Thyroid gland (tissue), 4 donors: Measurements from ENCODE around the gene FAHD2A.

Source experiments
- POLR2A ChIP-seq, 2 donors: fragments of 450-650 bp; IDR thresholded peaks; one replicate each; pipeline ENCODE4 v1.6.1; 2017; ENCODE audit warnings: antibody characterized with exemption in 2 of 2, mild to moderate bottlenecking in 2 of 2, moderate library complexity in 1 of 2
- TF ChIP-seq, protein P1 (sequence below), 6 experiments: fragments of 200-600 bp in 3 of 6; fragments of 450-650 bp in 3 of 6; sonication (generic) in 3 of 6; IDR thresholded peaks; one replicate each; pipeline ENCODE4 v1.5.1; 2016 to 2019; ENCODE audit warnings: antibody characterized with exemption in 6 of 6, mild to moderate bottlenecking in 2 of 6, inconsistent platforms in 1 of 6, moderate library complexity in 1 of 6

DNA sequence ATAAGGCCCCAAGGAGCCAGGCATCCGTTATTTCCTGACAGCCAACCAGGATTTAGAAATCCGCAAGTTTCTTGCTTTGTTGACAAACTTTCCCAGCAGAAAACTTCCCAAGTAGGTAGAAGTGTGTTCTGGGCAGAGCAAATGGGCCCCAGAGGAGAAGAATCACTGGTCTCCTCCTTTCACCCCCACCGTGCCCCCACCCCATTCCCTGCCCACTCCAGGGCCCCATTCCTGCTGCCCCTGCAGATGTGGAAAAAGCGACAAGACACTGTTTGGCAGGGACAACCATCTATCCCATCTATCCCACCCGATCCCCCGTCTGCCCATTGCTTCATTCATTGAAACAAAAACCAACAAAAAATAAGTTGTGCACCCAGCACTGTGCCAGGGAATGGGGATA, 10.2 kb upstream of the FAHD2A start:
- TF ChIP-seq, protein P1, sequence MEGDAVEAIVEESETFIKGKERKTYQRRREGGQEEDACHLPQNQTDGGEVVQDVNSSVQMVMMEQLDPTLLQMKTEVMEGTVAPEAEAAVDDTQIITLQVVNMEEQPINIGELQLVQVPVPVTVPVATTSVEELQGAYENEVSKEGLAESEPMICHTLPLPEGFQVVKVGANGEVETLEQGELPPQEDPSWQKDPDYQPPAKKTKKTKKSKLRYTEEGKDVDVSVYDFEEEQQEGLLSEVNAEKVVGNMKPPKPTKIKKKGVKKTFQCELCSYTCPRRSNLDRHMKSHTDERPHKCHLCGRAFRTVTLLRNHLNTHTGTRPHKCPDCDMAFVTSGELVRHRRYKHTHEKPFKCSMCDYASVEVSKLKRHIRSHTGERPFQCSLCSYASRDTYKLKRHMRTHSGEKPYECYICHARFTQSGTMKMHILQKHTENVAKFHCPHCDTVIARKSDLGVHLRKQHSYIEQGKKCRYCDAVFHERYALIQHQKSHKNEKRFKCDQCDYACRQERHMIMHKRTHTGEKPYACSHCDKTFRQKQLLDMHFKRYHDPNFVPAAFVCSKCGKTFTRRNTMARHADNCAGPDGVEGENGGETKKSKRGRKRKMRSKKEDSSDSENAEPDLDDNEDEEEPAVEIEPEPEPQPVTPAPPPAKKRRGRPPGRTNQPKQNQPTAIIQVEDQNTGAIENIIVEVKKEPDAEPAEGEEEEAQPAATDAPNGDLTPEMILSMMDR (IDR thresholded peaks at IDR 0.05), result no peak
- no peak for TF ChIP-seq POLR2A (IDR thresholded peaks at IDR 0.05)
